Activated CD4-positive, alpha-beta T cell treated with anti-CD3 and anti-CD28 coated beads, Interleukin-2, amount 50 U/mL, for 24 hours (primary cell): Measurements from ENCODE around the gene UTS2R.
"Not testable (repeated sequence)": the region's sequence is repeated elsewhere in the genome, so short reads cannot be mapped to it uniquely, and the experiment has no call there.

Source experiments
- DNase-seq, 2 donors: peaks; one replicate each; pipeline ENCODE4 v3.0.0-alpha.2; 2020; ENCODE audit warnings: low read depth in 1 of 2, low spot score in 1 of 2

UTS2R gene

DNA sequence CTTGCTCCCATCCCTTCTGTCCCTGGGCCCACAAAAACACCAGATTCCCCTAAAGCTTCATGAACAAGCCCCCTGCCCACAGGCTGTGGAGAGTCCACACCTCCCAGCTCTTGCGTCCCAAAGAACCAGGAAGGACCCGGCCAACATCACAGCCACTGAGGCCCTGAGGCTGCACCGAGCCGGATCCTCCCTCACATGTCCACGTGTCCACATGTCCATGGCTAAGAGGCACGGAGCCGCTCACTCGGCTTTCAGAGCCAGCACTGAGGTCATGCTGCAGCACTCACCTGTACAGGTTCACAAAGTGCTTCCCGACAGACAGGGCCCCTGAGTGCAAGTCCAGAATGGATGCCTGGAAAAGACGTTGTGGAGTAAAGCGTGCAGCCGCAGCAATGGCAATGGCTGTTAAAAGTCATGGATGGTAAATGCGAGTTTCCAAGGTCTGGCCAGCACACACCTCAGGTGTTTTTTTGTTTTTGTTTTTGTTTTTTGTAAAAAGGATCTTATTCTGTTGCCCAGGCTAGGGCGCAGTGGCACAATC is 34.6 kb downstream of the UTS2R start:
- DNase-seq: no peak

DNA sequence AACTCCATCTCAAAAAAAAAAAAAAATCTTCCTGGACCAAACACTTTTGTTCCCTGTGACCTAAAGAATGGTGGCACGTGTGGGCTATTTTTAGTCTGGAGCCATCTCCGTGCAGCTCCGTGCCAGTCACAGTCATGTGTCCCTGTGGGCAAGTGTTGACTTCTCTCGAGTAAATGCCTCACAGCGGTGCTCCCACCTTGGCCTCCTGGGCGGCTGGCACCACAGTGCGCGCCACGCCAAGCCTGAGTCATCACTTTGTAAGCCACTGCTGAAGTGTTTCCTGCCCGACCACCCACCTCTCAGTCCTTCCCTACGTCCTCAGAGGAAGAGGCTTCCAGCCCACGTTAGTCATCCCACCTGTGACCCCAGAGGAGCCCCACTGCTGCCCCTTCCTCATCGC is 35.7 kb downstream of the UTS2R start:
- DNase-seq: no peak

DNA sequence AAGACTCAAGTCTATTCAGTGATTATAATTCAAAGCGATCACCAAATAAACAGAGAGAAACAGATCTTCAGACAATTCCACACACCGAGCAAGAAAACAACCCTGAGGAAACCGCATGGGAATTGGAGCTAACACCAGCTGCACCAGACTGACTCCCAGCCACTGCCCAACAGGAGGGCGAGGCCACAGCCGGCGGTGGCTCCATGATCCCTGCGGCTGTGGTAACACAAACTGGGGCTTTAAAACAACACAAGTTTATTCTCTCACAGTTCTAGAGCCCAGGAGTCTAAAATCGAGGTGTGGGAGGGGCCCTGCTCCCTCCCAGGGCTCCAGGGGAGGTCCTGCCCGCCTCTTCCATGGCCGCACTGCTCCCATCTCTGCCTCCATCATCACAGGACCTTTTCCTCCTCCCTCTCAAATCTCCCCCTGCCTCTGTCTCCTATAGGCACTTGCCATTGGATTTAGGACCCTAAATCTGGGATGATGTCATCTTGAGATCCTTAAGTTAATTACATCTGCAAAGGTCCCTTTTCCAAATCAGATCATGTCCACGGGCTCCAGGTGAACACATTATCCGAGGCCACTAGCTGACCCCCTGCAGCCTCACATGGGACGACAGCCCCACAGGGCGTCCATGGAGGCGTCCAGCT is 36.8 kb downstream of the UTS2R start:
- DNase-seq: no peak

DNA sequence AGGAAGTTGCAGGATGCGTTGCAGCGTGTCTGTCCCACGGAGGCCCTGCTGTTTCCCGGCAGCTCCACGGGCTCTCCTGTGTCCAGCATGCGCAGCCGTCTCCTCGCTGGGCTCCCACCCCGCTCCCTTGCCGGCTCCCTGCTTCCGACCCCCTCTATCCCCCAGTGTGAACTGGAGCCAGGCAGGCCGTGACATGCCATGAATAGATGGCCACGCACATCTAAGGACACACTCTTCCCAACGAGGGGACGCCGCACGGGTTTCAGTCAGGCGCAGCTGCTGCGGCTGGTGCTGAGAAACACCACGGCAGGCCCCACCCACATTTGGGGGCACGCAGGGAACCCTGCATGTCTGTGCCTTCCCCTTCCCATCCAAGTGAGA is 37.4 kb downstream of the UTS2R start:
- no peak for DNase-seq

DNA sequence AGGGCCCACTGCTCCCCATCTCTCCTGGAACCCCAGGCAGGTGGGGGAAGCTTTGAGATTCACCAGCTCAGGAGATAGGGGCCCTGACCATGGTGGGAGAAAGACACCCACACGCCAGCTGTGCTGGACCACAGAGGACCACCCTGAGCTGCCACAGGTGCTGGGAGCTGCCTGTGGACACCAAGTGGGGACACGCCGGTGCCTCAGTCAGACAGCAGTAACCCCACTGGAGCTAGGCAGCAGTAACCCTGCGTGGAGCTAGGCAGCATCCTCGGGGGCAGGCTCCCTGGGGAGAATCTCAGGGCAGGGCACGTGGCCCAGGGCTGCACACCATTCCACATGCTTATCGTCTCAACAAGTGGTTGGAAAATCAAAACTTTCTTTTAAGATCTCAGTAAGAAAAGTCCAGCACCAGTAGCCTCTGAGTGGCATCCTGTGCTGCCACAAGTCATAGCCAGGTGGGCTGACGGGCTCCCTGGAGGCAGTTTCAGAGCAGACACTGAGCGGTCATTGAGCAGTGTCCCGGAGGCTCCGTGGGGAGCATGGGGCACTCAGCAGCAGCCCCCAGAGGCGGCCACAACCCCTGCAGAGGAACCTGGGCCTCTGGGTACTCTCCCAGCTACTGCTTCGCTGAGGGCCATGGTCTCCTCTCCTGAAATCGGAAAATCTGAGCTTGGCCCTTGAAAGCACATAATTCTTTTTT is 38.6 kb downstream of the UTS2R start:
- DNase-seq: no peak

DNA sequence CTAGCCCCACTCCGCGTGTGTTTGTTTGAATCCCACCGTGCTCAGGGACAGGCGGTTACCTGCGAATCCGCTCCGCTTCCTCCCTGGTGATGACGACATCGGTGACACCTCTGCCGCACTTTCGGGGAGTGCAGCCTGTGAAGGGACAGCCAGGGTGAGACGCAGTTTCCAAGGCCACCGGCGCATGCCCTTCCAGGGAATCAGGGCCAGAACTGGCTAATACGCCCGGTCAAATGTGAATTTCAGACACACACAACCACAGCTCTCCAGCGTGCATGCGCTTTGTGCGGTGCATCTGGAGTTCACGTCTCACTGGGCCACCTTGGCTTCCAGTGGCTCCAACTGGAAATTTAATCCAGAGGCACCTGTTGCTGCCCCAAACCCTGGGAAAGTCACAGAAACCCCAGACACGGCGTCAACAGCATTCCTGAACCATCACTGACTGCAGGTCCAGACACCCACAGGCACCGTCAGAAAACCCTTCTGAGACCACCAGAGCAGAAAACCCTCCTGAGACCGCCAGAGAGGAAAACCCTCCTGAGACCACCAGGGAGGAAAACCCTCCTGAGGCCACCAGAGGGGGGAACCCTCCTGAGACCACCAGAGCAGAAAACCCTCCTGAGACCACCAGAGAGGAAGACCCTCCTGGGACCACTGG is 40.0 kb downstream of the UTS2R start:
- DNase-seq: no peak

GRCh38 chr17:82412081-82412480 is 40.5 kb downstream of the UTS2R start:
- DNase-seq: not testable (repeated sequence)

DNA sequence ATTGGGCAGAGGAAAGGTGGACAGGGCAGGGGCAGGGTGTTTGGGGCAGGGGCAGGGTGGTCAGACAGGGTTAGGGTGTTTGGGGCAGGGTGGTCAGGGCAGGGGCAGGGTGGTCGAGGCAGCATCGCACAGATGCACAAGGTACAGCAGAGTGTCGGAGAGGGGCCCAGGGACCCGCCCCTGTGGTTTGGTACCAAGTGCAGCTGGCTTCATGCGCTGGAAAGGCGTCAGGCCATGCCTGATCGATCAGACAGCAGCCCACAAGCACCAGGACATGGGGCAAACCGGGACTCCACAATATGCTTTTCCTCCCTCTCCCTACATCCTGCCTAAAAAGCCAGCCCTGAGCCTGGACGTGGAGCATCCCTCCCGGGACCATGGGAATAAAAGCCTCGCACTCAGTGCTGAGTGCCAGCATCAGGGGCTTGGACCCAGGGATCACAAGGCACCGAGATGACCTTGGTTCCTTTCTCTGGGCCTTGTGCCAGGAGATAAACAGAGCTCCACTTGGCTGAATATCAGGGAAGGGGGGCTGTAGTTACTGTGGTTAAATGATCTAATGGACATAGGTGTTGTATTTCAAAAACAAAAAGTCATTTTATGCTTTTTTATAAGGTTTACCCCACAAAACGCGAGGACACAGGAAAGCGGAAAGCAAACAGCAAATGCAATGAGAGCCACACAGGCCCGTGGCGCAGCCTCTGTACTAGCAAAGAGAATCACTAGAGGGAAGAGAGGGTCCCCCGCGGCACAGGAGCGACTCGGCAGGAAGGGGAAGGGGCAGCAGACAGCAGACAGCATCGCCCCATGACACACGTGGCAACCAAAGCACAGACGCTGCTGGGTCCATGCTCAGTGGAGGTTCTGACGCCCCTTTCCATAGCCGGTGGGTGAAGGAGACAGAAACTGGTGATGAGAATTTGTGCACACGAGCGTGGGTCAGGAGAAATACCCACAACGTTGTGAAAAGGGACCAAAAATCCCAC is 41.3 kb downstream of the UTS2R start:
- no peak for DNase-seq

DNA sequence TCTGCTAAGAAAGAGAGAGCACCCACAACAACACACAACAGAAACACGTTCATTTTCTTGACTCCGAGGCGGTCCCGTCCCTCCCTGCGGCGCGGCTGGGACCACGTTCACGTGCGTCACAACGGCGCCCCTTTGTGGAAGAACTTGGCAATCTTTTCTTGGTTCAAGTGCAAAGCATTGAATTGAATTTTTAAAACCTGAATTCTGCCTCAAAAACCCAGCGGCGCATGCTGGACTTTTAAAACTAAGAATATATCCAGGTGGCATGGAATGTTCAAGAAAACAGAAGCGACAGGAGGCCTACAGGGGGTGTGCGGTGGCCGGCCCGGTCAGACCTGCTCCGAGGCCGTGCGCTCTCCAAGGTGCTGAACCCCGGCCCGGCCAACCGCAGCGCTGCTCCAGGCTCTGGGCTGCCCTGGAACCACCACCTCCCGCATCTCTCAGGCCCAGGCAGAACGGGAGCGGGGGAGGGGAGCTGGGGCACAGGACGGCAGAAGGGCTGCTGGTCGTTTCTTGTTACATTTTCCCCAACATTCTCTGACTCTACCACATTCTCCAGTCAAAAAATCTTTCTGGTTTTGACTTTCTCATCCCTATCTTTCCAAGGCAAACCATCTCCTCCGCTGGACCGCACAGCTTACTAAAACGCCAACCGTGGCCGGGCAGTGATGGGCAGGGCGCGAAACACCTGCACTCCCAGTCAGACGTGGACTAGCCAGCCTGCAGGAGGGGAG is 43.1 kb downstream of the UTS2R start:
- DNase-seq: peak; percentile 49 to 69

GRCh38 chr17:82415336-82415735 is 43.8 kb downstream of the UTS2R start:
- DNase-seq: no peak

- DNase-seq: no peak
Measured at GRCh38 chr17:82415786-82416185, 44.2 kb downstream of the UTS2R start.

DNA sequence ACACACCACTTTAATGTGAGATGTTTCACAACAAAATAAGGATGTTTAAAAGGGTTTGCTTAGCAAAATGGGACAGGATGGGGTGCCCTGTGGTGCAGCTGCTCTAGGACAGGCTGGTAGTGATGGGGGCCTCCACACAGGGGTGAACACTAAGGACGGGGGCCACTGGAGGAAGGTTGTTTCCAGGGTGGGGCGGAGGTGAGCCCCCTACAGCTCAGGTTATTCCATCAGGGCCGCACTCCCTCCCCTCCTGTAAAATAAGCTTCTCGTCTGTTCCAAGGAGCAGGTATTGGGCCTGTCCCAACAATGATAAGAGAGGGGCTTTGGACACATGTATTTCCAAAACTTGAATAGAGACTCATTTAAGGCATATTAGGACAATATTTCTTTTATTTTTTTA is 44.7 kb downstream of the UTS2R start:
- DNase-seq: no peak

DNA sequence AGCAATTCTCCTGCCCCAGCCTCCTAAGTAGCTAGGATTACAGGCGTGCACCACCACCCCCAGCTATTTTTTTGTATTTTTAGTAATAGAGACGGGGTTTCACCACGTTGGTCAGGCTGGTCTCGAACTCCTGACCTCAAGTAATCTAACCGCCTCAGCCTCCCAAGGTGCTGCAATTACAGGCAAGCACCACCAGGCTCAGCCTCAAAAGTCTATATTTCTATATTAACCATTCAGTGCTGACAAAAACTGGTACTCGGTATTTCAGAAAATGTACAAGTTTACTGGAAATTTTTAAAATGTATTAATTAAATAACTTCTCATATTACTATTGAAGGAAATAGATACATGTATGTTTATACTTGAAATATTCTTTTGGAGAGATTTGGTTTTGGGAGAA is 45.2 kb downstream of the UTS2R start:
- DNase-seq: no peak

GRCh38 chr17:82418001-82418986 is 46.7 kb downstream of the UTS2R start, which contains the start of the genes HEXD and OGFOD3:
Gene HEXD (plus strand): TSS chr17:82418347. CDS start chr17:82419800, 1,453 bp downstream.
Gene OGFOD3 (minus strand): TSS chr17:82418586. CDS start chr17:82418485, 101 bp downstream.
- peak; percentile 70 to 81 for DNase-seq

DNA sequence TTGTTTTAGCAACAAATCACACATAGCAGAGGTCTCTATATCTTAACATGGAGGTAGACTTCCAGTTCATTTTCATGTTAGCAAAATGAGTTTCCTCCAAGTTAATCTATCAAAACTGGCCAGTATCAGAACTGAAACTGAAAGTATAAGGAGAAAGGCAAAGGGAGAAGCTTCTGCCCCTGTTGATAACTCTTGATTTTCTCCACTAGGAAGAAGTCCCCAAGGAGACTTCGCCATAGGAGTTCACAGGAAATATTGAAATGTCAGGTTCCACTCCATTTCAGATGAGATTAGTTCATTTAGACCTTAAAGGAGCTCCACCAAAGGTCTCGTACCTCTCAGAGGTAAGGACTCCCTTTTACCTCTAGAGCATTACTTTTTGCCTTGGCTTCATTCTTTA is 48.0 kb downstream of the UTS2R start:
- no peak for DNase-seq

- DNase-seq: peak; percentile 31 to 37
Measured at GRCh38 chr17:82424001-82424862, 52.7 kb downstream of the UTS2R start.

DNA sequence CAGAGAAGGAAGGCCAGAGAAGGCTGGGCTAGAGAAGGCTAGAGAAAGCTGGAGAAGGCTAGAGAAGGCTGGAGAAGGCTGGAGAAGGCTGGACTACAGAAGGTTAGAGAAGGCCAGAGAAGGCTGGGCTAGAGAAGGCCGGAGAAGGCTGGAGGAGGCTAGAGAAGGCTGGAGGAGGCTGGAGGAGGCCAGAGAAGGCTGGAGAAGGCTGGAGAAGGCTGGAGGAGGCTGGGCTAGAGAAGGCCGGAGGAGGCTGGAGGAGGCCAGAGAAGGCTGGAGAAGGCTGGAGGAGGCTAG is 53.2 kb downstream of the UTS2R start:
- DNase-seq: no peak
